ENCODE results near the gene LZTR1. TPM values are rescaled to one million over a fixed set of nuclear protein-coding genes. Genes with fewer than 3 reads are reported as not detected.
"Not testable (repeated sequence)": the region's sequence is repeated elsewhere in the genome, so short reads cannot be mapped to it uniquely, and the experiment has no call there.

LZTR1 gene
- total RNA-seq, 2 donors from 2014 or later = 31.6 to 61.7 TPM

DNA sequence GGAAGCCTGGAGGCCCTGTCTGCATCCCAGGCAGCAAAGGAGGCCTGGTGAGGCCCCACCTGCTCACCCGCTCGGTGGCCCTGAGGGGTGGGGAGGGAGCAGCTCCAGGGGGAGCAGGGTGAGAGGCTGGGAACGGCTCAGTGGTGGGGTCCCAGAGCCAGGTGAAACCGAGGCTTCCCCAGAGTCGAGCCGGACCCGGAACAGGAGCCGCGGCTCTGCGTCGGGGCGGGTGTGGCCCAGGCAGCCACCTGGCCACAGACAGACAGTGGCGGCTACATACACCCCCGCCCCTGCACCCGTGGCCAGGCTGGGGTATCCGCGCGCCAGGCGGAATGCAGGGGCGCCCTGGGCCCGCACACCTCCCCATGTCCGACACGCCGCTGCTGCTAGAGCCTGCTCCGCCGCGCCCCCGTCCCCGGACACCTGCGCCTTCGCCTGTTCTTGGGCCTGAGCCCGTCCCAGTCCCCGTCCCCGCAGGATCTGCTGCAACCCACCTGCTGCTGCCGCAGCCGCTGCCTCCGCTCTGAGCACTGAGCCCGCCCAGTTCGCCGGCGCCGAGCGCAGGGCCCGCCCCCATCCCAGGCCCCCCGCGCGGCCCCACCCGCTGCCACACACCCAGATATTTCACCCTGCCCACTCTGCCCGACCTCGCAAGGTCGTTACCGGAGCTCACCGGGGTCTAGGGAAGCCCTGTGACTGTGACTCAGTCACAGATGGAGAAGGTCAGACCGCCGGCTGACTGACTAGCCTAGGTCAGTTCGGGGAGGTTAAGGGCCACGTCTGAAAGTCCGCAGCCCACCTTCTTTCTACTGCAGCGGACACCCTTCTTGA, 50.2 kb downstream of the LZTR1 start, which contains the start of gene SLC7A4:
Gene SLC7A4, minus strand, starts transcription at position 525 of the 831 bp plus-strand sequence. CDS start 749 bp downstream, outside the sequence.
- Histone ChIP-seq H3K9ac (ENCODE audit: low read depth in 2 of 2, low read length in 2 of 2) (peak within 1 kb of the TSS in 1 of 2 donors; percentile 1), H3K27me3 (peaks cover 13% of the 10 kb centered on the region), H3K27ac (no peak within 1 kb of the TSS), H3K36me3 (no peaks in the 10 kb centered on the region), H3K9me3 (no peaks in the 10 kb centered on the region), H3K4me1 (no peaks in the 10 kb centered on the region), H3K4me3 (peak within 1 kb of the TSS; percentile 29)
- TF ChIP-seq, protein P1, sequence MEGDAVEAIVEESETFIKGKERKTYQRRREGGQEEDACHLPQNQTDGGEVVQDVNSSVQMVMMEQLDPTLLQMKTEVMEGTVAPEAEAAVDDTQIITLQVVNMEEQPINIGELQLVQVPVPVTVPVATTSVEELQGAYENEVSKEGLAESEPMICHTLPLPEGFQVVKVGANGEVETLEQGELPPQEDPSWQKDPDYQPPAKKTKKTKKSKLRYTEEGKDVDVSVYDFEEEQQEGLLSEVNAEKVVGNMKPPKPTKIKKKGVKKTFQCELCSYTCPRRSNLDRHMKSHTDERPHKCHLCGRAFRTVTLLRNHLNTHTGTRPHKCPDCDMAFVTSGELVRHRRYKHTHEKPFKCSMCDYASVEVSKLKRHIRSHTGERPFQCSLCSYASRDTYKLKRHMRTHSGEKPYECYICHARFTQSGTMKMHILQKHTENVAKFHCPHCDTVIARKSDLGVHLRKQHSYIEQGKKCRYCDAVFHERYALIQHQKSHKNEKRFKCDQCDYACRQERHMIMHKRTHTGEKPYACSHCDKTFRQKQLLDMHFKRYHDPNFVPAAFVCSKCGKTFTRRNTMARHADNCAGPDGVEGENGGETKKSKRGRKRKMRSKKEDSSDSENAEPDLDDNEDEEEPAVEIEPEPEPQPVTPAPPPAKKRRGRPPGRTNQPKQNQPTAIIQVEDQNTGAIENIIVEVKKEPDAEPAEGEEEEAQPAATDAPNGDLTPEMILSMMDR (IDR thresholded peaks at IDR 0.05) = no peak
- intact Hi-C loops (cut with DNase I) = no loop called here
- no peak for DNase-seq

DNA sequence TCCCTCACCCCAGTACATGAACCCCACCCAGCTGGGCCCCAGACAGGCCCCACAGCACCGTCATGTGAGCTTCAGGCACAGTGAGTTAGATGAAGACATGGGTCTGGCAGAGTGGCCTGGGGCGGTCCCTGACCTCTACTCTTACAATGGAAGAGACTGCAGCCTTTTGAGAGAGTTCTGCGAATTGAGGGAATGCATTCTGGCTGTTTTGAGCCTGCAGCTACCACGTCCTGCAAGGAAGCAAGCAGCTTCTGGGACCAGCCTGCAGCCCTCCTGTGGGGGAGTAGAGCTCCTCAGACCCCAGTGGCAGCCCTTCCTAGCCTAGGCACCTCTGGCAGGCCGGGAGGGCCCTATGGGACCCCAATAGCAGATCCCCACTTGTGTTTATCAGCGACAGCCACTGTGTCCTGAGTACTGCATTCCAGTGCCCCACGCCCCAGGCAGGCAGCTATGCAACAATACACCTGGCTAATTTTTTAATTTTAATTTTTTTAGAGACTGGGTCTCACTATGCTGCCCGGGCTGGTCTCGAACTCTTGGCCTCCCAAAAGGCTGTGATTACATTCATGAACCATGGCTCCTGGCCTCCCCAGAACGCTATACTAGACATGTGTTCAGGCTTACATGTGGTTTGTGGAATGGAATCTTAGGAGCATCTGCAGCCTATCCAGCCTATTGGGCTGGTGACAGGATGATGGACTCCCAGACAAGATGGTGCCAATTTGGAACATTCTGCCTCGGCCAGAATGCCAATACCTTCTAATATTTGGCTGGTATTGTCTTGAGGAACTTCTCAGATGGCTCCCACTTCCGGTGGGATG, 51.0 kb downstream of the LZTR1 start:
- Histone ChIP-seq H3K4me1 (no peaks in the 10 kb centered on the region), H3K27ac (no peak overlapping the region), H3K9ac (ENCODE audit: low read depth in 2 of 2, low read length in 2 of 2) (no peak overlapping the region), H3K9me3 (no peaks in the 10 kb centered on the region), H3K36me3 (no peaks in the 10 kb centered on the region), H3K4me3 (no peak overlapping the region), H3K27me3 (peaks cover 13% of the 10 kb centered on the region)
- TF ChIP-seq, protein P1 (IDR thresholded peaks at IDR 0.05) = no peak
- intact Hi-C loops (cut with DNase I) = no loop called here
- DNase-seq = no peak

DNA sequence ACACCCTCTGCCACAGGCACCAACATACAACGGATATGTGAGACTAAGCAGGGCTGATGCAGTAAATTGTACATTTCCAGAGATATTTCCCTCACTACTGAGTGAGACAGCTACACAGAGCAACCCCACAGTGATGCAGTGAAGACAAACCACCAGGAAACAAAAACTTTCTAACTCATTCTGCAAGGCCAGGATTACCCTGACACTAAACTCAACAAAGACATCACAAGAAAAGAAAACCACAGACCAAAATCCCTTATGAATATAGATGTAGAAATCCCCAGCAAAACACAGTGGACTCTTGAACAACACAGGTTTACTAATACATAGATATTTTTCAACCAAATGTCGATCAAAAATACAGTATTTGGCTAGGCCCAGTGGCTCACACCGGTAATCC, 51.8 kb downstream of the LZTR1 start:
- no peak for DNase-seq
- H3K4me3 ChIP-seq = no peak overlapping the region
- H3K27me3 ChIP-seq = peaks cover 13% of the 10 kb centered on the region
- no peak overlapping the region for H3K27ac ChIP-seq
- H3K4me1 ChIP-seq = no peaks in the 10 kb centered on the region
- TF ChIP-seq, protein P1 (IDR thresholded peaks at IDR 0.05) = no peak
- H3K9me3 ChIP-seq = no peaks in the 10 kb centered on the region
- H3K9ac ChIP-seq (ENCODE audit: low read depth in 2 of 2, low read length in 2 of 2) = no peak overlapping the region
- H3K36me3 ChIP-seq = no peaks in the 10 kb centered on the region
- intact Hi-C loops (cut with DNase I) = no loop called here

DNA sequence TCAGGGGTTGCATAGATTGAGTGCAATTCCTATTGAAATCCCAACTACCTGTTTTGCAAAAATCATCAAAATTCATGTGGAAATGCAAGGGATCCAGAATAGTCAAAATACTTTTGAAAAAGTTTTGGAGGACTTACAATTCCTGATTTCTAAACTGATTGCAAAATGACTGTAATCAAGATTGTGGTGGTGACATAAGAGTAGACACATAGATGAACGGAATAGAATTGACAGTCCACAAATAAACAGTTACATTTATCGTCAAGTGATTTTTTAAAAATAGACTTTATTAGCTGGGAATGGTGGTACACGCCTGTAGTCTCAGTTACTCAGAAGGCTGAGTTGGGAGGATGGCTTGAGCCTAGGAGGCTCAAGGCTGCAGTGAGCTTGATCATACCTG, 52.9 kb downstream of the LZTR1 start:
- Histone ChIP-seq H3K9me3 (no peaks in the 10 kb centered on the region), H3K27ac (no peak overlapping the region), H3K27me3 (peaks cover 13% of the 10 kb centered on the region), H3K36me3 (no peaks in the 10 kb centered on the region), H3K4me3 (no peak overlapping the region), H3K4me1 (no peaks in the 10 kb centered on the region), H3K9ac (ENCODE audit: low read depth in 2 of 2, low read length in 2 of 2) (no peak overlapping the region)
- intact Hi-C loops (cut with DNase I) = no loop called here
- DNase-seq = no peak
- TF ChIP-seq, protein P1 (IDR thresholded peaks at IDR 0.05) = no peak

DNA sequence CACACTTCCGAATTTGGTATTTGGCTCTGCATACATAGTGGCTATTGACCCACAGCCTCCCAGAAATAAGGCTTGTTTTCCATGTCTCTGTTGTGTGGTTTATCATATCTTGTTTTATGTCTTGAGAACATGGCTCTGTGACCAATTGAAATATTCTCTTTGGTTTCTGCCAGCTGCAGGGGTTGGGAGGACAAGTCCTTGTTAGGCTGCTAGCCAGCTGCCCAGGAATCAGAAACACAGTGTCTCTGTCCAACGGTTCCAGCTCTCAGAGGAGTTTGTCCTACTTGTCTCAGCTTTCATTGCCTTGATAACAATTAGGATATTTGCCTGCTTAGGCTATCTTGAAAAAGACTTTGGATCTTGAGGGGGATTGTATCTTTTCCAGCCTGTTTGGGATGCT, 56.3 kb downstream of the LZTR1 start:
- Histone ChIP-seq H3K27me3 (no peaks in the 10 kb centered on the region), H3K4me1 (no peaks in the 10 kb centered on the region), H3K9me3 (no peaks in the 10 kb centered on the region), H3K9ac (ENCODE audit: low read depth in 2 of 2, low read length in 2 of 2) (no peak overlapping the region), H3K36me3 (no peaks in the 10 kb centered on the region), H3K27ac (no peak overlapping the region), H3K4me3 (no peak overlapping the region)
- no peak for DNase-seq
- TF ChIP-seq, protein P1 (IDR thresholded peaks at IDR 0.05) = no peak
- intact Hi-C loops (cut with DNase I) = no loop called here

DNA sequence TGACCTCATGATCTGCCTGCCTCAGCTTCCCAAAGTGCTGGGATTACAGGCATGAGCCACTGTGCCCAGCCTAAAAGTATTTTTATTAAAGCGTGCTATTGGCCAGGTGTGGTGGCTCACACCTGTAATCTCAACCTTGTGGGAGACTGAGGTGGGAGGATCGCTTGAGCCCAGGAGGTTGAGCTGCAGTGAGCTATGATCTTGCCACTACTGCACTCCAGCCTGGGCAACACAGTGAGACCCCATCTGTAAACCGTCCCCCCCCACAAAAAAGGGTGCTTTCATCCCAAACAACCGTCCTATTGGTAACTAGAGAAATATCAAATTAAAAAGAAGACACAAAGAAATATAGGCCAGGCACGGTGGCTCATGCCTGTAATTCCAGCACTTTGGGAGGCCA, 57.1 kb downstream of the LZTR1 start:
- H3K4me3 ChIP-seq; H3K4me1 ChIP-seq; H3K27me3 ChIP-seq; H3K9ac ChIP-seq (ENCODE audit: low read depth in 2 of 2, low read length in 2 of 2); H3K27ac ChIP-seq; intact Hi-C loops (cut with DNase I); H3K9me3 ChIP-seq; DNase-seq; H3K36me3 ChIP-seq: not testable (repeated sequence)
